ENCODE measurements around the gene PAPLN.
"Not testable (repeated sequence)": the region's sequence is repeated elsewhere in the genome, so short reads cannot be mapped to it uniquely, and the experiment has no call there.

PAPLN gene, protein sequence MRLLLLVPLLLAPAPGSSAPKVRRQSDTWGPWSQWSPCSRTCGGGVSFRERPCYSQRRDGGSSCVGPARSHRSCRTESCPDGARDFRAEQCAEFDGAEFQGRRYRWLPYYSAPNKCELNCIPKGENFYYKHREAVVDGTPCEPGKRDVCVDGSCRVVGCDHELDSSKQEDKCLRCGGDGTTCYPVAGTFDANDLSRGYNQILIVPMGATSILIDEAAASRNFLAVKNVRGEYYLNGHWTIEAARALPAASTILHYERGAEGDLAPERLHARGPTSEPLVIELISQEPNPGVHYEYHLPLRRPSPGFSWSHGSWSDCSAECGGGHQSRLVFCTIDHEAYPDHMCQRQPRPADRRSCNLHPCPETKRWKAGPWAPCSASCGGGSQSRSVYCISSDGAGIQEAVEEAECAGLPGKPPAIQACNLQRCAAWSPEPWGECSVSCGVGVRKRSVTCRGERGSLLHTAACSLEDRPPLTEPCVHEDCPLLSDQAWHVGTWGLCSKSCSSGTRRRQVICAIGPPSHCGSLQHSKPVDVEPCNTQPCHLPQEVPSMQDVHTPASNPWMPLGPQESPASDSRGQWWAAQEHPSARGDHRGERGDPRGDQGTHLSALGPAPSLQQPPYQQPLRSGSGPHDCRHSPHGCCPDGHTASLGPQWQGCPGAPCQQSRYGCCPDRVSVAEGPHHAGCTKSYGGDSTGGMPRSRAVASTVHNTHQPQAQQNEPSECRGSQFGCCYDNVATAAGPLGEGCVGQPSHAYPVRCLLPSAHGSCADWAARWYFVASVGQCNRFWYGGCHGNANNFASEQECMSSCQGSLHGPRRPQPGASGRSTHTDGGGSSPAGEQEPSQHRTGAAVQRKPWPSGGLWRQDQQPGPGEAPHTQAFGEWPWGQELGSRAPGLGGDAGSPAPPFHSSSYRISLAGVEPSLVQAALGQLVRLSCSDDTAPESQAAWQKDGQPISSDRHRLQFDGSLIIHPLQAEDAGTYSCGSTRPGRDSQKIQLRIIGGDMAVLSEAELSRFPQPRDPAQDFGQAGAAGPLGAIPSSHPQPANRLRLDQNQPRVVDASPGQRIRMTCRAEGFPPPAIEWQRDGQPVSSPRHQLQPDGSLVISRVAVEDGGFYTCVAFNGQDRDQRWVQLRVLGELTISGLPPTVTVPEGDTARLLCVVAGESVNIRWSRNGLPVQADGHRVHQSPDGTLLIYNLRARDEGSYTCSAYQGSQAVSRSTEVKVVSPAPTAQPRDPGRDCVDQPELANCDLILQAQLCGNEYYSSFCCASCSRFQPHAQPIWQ

DNA sequence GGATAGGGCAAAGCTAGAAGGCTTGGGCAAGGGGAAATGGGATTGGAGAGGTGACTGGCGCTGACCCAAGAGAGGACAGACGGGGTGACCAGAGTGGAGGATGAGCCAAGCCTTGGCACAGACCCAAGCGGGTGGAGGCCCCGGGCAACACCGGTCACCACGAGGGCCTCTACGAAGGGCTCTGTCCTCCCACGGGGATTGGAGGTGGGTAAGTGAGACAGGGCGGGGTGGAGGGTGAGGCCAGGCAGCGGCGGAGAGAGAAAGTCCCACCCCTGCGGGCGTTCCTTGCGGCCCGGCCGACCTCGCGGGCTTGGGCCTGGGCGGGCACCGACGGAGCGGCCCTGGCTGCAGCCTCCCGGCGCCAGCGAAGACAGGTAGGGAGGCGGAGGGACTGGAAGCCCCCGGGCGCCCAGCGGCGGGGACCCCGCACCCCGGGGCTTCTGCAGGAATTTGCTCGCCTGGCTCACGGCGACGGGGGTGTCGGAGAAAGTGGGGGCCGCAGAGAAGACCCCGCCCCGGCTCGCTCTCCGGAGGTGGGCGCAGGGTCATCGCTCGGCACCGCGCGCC is at the start of gene PAPLN:
Gene PAPLN, plus strand, starts transcription at position 288 of the 567 bp plus-strand sequence. CDS start 2,273 bp downstream, outside the sequence.
- no peak for DNase-seq

DNA sequence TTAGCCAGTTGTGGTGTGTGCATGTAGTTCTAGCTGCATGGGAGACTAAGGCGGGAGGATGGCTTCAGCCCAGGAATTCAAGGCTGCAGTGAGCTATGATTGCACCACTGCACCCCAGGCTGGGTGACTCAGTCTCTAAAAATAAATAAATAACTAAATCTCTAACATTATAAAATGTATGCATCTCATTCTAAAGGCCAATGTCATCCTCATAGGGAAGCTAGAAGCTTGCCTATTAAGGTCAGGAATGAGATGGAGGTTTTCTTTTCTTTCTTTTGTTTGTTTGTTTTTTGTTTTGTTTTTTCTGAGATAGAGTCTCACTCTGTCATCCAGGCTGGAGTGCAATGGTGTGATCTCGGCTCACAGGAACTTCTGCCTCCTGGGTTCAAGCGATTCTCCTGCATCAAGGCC is 48.8 kb upstream of the PAPLN start:
- DNase-seq: no peak

DNA sequence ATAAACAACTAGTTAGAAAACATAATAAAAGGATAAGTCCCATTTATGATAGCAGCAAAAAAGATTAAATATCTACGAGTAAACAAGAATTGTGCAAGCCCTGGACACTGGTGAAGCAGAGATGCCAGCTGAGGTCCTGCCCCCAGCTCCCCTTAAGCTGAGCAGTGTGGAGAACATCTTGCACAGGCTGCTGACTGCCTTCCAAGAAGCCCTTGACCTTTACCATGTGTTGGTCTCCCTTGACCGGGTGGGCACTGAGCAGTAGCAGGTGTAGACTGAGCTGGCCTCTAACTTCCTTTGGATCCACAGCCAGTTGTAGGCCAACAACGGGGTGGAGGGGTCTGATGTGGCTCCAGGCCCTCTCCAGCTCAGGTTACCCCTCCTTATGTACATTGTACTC is 47.7 kb upstream of the PAPLN start:
- DNase-seq: no peak

DNA sequence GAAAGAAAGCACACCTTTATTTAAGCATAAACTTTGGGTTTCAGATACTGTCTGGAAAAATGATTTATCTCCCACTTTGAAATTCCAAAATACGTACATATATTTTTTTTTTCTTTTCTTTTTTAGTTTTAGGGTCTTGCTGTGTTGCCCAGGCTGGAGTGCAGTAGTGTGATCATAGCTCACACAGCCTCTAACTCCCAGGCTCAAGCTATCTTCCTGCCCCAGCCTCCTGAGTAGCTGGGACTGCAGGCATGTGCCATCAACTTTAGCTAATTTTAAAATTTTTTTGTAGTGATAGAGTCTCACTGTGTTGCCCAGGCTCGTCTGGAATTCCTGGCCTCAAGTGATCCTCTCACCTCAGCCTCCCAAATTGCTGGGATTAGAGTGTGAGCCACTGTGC is 45.9 kb upstream of the PAPLN start:
- DNase-seq: no peak

DNA sequence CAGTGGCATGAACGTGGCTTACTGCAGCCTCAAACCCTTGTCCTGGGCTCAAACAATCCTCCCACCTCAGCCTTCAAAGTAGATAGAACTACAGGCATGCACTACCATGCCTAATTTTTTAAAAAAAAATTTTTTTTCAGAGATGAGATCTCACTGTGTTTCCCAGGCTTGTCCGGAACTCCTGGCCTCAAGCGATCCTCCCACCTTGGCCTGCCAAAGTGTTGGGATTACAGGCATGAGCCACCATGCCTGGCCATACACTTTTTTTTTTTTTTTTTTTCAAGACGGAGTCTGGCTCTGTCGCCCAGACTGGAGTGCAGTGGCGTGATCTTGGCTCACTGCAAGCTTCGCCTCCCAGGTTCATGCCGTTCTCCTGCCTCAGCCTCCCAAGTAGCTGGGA is 43.0 kb upstream of the PAPLN start:
- not testable (repeated sequence) for DNase-seq

DNA sequence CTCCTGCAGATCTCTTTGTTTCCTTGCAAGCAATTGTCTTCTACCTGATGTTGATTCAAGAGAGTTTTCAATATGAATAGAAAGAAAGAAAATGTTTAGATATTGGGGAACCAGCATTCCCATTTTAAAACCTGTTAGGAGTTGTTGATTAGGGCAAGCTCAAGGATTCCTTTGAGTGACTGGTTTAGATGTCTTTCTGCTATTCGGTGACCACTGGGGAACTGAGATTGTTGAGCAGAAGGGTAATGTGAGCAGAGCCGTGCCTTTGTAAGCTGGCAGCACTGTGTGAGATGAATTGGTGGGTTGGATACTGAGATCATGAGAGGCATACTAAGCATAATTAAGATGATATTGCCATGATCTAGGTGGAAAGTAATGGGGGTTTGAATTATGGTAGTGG is 39.1 kb upstream of the PAPLN start:
- DNase-seq: no peak

DNA sequence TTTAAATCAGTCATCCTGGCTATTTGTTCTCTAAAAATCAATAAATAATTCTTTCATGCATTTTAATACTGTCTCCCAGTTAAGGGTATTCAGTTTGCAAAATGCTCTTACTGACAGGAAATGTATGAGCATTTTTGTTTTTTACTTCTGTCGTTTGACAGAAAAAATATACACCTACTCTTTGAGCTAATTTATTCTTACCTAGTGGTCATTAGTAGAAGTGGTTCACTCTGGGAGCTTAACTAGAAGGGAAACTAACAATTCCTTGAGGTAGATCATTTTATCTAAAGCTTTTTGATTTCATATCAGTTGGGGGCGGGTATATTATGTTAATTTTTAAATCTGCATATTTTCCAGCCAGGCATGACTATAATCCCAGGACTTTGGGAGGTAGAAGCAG is 33.8 kb upstream of the PAPLN start:
- DNase-seq: no peak

DNA sequence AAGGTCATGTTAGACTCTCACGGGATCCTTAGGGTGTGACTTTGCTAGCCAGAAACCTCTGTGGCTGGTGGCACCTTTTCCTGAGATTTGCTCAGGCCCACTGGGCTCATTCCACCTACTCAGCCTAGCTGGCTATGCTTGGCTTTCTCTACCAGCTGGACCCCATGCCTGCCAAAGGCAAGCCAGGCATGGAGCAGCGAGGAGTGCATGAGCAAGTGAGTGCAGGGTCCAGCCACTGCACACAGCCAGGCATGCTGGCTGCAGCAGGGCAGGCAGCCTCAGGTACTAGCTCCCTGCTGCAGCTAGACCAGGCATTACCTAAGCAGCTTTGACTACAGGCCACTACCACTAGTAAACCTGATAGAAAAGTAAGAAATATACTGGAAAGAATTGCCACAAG is 29.7 kb upstream of the PAPLN start:
- no peak for DNase-seq

DNA sequence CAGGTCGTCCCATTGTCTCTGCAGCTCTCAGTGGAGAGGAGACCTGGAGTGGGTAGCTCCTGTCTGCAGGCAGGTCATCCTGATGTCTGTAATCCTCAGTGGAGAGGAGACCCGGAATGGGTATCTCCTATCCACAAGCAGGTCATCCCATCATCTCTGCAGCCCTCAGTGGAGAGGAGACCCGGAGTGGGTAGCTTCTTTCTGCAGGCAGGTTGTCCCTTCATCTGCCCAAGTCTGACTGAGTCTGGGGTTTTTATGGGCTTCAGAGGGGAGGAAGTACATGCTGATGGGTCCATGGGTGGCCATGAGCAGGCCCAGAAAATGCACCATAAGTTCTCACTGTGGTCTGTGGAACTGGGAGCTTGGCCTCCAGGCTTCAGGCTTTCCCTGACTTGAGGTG is 28.9 kb upstream of the PAPLN start:
- no peak for DNase-seq

DNA sequence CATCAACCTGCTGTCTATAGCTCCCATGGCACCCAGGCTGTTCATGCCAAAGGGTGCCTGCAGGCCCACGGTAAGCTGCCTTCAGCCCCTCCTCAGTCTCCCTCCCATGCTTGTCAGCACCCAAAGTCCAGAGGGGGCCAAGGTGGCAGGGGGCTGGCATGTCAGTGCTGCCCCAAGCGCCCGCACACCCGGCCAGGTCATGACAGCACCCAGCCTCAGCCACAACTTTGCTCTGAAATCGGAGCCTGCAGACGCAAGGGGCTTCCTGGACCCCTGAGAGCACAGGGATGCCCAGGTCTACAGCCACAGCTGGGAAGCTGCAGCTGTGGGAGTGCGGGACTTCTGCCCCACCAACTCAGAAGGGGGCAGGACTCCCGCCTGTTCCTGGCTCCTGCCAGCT is 28.5 kb upstream of the PAPLN start:
- DNase-seq: no peak

DNA sequence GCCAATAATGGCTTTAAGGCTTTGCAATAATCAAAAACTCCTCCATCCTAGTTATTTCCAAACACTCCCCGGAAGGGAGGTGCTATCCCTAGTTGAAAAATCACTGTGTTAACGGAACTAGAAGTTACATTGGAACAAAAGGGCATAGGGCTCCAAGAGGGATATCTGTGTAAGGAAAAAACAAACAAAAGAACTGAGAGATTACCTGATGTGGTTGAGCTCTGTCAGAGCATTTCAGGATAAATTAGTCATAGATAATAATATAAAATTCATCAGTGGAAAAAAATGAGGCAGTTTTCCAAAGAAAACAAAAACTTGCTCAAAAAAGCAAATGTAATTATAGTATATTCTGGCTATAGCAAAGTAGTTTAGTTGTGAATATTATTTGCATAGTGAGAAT is 27.4 kb upstream of the PAPLN start:
- DNase-seq: no peak

DNA sequence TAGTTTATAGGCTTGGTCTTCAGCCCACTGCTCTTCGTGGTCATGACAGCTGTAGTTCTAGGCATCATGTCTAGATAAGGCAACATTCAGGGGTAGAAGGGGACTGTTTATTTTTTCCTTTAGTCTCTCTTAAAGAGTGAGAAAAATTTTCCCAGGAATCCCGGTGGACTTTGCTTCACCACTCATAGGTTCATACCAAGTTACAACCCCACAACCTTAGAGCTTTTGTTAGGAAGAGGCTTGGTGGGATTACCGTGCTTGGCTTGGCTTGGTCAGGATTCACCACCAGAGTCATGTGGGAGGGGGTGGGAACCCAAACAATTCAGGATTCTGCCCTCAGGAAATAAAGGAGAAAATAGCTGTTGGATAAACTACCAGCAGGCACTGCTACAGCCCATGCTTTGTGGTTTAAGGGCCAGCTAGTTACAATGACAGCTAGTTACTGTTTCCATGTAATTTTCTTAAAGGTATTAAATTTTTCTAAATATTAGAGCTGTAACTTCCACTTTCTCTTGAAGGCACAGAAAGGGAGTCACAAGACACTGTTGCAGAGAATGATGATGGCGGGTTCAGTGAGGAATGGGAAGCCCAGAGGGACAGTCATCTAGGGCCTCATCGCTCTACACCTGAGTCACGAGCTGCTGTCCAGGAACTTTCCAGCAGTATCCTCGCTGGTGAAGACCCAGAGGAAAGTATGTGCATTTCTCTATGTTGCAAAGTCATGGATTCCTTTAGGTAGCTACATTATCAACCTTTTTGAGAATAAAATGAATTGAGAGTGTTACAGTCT is 25.9 kb upstream of the PAPLN start:
- DNase-seq: no peak

DNA sequence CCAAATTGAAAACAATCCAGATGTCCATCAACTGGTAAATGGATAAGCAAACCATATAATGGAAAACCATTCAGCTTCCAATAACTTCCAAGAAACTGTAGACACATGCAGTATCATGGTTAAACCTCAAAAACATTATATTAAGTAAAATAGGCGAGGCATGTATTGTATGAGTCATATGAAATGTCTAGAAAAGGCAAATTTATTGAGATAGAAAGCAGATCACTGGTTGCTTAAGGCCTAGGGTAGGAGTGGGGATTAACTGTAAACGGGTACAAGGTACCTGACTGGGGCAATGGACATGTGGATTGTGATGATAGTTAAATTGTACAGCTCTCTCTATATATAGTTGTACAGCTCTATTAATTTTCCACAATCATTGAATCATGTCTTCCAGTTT is 21.3 kb upstream of the PAPLN start:
- no peak for DNase-seq

DNA sequence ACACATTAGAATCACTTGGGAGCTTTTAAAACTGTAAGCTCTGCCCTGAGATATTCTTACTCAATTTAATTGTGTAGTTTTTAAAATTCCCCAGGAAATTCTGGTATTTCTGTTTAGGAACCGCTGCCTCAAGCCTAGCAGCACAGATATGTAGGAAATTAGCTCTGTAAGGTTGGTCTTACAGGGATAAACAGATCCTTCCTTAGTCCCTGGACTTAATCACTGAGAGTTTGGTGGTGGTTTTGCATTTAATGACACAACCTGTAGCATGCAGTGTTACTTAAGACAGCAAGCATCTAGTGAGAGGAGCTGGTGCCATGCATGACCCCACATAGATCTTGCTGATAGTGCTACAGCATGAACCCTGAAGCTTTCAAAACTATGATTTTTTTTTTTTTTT is 19.9 kb upstream of the PAPLN start:
- no peak for DNase-seq

DNA sequence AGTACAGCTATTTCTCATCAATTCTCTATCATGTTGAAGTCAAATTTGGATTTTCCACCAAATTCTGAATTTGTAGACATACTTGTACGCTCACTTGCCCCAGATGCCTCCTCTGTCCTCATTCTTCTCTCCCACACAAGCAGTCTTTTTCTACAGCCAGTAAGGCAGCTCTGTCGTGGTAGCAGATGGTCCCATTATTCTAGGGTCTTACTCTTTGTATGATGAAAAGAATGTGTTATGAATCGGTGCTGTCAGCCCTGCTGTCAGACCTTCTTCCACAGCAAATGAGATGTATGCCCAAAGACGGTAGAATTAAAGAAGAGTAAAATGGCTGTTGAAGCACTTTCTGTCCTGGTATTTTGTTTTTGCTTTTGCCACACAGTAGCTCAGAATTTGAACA is 17.2 kb upstream of the PAPLN start:
- no peak for DNase-seq

DNA sequence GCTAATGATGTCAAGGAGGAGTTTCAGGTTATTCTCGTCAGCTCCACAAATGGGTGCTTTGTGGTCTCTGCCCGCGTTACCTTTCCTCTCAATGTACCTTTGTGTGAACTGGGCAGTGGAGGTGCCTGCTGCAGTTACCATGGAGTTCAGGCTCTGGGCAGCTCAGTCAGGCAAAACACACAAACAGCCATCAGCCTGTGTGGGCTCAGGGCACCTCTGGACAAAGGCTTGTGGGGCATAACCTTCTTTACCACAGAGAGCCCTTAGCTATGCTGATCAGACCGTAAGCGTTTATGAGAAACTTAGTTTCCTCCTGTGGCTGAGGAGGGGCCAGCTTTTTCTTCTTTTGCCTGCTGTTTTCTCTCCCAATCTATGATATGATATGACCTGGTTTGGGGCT is 16.7 kb upstream of the PAPLN start:
- no peak for DNase-seq

DNA sequence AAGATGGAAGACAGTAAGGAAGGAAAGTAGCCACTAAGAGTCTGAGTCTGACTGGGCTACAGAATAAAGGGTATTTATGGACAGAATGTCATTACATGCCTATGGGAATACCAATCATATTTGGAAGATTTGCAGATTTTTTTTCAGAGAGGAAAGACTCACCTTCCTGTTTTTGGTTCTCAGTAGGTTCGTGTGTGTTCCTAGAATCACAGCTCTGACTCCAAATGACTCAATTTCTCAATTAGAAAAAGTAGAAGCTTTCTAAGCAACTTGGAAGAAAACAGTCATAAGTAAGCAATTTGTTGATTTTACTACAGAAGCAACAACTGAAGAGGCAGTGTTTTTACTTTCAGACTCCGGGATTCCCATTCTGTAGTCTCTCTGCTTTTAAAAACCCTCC is 15.4 kb upstream of the PAPLN start:
- DNase-seq: no peak

DNA sequence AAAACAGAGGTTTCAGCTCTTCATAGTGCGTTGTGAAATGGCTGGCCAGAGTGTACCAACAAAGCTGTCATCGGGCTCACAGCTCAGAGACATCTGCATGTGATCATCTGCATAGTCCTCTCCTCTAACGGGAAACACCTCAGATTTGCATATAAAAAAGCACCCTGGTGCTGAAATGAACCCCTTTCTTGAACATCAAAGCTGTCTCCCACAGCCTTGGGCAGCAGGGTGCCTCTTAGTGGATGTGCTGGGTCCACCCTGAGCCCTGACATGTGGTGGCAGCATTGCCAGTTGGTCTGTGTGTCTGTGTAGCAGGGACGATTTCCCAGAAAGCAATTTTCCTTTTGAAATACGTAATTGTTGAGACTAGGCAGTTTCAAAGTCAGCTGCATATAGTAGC is 14.3 kb upstream of the PAPLN start:
- no peak for DNase-seq

DNA sequence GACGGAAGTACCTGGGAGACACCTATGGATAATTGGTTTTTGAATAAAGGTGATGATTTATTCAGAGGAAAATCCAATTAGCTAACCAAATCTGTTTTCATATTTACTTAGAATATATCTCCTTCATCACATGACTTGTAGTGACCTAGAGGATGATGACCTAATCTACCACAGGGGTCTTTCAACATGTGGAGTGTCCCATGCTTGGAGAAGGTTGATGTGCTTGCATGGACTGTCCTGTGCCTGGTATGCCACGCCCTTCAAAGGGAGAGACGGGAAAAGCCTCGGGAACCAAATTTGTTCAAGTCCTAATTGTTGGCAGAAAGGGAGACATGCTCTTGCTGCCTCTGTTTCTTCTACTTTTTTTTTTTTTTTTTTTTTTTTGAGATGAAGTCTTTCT is 11.8 kb upstream of the PAPLN start:
- no peak for DNase-seq

DNA sequence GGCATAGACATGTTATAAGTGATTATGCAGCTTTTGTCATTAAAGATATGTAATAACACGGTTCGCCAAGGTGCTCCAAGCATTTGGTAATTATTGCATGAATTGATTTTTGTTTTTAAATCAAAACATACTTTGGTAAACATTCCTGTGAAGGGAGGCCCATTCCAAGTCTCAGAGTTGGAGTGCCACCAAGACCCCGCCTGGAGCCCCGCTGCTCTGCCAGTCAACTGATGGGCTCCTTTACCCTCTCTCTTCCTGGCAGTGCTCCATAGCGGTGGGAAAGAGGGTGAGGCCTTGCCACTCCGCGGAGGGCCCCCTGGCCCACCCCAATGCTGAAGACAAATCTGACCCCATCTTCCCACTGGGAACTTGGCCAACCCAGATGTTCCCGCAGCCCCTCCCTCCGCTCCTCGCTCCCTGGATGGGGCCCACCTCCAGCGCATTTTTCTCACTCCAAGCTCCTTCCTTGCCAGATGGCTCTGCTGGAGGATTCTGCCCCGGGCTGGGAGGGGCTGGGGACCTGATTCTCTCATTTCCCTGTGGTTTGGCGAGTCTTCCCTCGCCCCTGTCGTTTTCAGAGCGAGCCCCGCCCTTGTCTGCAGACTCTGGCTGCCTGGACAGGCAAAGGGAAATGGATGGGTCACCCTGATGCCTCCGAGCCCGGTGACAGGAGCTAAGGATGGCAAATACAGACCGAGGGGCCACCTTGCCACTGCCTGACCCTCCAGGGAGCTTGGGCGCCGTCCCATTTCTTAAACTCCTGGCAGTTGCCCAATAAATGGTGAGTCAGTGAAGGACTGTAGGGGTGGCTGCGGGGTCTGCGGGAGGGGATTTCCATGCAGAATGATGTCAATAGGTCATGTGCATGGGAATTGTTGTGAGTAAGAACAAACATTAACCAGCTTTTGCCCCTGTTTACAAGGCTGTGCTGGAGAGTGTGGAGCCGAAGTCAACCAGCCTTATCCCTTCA is 9.2 kb upstream of the PAPLN start:
- no peak for DNase-seq

DNA sequence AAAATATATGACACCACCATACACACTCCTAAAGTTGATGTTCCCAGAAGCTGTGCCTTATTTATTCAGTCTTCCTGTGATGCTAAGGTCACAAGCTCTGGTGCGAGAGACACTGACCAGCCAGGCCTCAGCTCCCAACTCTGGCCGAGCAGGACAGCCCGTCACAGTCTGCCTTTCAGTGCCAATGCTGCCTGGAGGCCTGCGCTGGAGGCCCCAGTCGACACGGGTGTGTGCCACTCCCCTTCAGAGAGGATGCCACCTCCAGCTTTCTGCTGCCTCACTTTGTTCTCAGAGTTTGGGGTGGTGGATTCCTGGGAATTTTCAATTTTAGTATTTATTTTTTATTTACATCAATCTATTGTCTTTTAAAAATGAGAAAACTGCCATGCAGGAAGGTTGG is 7.3 kb upstream of the PAPLN start:
- no peak for DNase-seq

Measured in COR-L47 (cell line).